GM11168 (cell line): ENCODE data around the gene TGFB1.
"Not testable (repeated sequence)": the region's sequence is repeated elsewhere in the genome, so short reads cannot be mapped to it uniquely, and the experiment has no call there.

Experiments used
- in situ Hi-C: fragments of 300-500 bp; cut with MboI; formaldehyde crosslinking; loops from one replicate; pipeline ENCODE4 v1.12.0; 2022; ENCODE audit warnings: low sequenced_read_pairs; ENCODE audit not compliant: unreplicated experiment

TGFB1 gene

DNA sequence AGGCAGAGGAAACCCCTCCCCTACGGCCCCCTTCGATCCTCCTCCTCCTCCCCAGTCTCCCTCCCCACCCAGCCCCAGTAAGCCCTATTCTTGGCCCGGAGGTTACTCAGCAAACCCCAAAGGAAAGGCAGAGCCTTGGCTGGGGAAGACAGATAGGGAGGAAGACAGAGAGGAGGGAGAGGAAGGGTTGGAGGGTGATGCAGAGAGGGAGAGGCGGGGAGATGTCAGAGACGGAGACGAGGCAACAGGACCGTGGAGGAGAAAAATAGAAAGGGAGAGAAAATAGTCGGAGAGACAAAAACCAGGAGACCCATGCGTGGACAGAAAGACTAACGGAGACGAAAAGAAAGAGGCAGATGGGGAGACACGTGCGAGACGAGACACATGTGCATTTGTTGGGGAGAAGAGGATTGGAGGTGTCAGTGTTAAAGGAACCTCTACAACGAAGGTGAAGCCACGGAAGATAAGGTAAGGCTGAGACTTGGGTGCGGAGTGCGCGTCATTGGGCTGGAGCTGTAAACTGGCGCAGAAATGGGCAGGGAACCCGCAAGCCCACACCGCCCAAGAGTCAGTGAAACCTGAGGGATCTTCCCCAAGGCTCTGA is 2.9 kb downstream of the TGFB1 start:
- in situ Hi-C loops: no loop called here

DNA sequence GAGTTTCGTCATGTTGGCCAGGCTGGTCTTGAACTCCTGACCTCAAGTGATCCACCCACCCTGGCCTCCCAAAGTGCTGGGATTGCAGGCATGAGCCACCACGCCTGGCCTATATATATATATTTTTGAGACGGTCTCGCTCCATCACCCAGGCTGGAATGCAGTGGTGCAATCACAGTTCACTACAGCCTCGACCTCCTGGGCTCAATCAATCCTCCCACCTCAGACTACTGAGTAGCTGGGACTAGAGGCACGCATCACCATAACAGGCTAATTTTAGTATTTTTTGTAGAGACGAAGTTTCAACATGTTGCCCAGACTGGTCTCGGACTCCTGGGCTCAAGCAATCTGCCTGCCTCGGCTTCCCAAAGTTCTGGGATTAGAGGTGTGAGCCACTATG is 6.8 kb downstream of the TGFB1 start:
- in situ Hi-C loops: not testable (repeated sequence)

DNA sequence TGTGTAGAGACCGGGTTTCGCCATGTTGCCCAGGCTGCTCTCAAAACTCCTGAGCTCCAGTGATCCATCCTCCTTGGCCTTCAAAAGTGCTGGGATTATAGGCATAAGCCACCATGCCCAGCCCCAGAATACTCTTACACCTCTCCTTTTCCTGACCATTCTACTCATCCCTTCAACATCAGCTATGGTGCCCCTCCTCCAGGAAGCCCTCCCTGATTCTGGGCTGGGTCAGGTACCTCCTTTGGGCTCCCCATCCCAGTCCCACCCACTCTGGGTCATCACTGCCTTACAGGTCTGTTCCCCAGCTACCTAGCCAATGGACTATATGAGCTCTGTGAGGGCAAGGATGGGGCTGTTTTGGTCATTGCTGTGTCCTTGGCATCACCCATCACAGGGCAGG is 9.6 kb downstream of the TGFB1 start:
- in situ Hi-C loops: no loop called here

DNA sequence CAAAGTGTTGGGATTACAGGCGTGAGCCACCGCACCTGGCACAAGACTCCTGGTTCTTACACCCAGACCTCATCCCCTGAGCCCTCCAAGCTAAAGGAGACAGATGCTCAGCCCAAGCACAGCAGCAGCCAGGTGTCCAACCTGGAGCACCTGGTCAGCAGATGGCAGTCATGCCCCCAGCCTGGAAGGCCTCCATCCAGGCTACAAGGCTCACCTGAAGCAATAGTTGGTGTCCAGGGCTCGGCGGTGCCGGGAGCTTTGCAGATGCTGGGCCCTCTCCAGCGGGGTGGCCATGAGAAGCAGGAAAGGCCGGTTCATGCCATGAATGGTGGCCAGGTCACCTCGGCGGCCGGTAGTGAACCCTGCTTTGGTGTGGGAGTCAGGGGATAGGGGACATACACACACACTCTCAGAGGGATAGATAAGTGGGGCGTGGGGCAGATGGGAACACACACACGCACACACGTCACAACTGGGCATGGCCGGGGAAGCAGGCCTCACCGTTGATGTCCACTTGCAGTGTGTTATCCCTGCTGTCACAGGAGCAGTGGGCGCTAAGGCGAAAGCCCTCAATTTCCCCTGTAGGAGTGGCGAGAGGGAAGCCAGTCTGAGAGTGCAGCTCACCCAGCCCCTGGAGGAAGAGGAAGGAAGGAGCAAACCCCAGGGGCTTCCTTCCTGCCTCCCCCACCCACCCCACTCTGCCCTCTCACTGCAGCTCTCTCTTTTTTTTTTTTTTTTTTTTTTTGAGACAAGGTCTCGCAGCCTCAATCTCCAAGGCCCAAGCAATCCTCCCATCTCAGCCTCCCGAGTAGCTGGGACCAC is 11.8 kb downstream of the TGFB1 start:
- in situ Hi-C loops: no loop called here

DNA sequence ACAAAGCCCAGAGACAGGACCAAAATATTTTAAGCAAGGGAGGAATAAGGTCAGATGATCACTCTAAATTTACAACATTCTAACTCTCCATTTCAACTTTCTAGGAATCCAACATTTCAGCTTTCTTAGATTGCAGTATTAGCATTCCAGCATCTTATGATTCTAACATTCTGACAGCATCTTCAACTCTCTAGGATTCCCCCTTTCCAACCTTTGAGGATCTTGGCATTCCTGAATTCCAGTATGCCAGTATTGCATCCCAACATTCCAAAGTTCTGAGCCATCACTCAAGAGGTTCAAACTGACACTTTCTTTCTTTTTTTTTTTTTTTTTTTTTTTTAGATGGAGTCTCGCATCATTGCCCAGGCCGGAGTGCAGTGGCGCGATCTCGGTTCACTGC is 13.8 kb downstream of the TGFB1 start:
- in situ Hi-C loops: no loop called here

DNA sequence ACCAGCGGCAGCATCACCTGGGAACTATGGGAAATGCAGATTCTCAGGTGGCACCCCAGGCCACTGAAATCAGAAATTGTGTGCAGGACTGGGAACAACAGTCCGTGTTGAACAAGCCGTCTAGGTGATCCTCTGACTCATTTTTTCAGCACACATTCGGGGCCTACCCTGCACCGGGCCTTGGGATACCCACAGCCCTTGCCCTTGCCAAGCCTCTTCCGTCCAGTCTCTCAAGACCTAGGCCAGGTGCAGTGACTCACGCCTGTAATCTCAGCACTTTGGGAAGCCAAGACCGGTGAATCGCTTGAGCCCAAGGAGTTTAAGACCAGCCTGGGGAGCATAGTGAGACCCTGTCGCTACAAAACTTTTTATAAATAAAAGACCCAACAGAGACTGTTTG is 18.3 kb downstream of the TGFB1 start:
- in situ Hi-C loops: no loop called here

- in situ Hi-C loops: no loop called here
These were observed 18.9 kb downstream of the TGFB1 start for GRCh38 chr19:41334793-41335192.

GRCh38 chr19:41332468-41332867 is 21.3 kb downstream of the TGFB1 start:
- in situ Hi-C loops: no loop called here

GRCh38 chr19:41332000-41332399 is 21.7 kb downstream of the TGFB1 start:
- in situ Hi-C loops: no loop called here

DNA sequence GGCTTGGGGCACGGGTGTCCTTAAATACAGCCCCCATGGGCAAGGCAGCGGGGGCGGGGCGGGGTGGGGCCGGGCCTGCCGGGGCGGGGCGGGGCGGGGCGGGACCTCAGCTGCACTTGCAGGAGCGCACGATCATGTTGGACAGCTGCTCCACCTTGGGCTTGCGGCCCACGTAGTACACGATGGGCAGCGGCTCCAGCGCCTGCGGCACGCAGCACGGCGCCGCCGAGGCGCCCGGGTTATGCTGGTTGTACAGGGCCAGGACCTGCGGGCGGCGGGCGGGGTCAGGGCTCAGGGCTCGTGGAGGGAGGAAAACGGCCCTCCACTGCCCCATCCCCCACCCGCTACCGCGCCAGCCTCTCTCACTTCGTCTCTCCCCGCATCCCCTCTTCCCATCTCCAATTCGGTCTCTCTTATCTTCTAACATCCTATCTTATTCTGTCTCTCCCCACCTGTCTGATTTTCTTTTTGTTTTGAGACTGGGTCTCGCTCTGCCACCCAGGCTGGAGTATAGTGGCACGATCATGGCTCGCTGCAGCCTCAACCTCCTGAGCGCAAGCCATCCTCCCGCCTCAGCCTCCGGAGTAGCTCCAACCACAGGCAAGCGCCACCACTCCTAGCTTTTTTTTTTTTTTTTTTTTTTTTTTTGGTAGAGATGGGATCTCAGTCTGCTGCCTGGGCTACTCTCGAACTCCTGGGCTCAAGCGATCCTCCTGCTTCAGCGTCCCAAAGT is 22.6 kb downstream of the TGFB1 start:
- in situ Hi-C loops: no loop called here

- in situ Hi-C loops: no loop called here
These were observed 23.2 kb downstream of the TGFB1 start for GRCh38 chr19:41330481-41330880.

GRCh38 chr19:41328842-41329225 is 24.9 kb downstream of the TGFB1 start:
- in situ Hi-C loops: no loop called here

DNA sequence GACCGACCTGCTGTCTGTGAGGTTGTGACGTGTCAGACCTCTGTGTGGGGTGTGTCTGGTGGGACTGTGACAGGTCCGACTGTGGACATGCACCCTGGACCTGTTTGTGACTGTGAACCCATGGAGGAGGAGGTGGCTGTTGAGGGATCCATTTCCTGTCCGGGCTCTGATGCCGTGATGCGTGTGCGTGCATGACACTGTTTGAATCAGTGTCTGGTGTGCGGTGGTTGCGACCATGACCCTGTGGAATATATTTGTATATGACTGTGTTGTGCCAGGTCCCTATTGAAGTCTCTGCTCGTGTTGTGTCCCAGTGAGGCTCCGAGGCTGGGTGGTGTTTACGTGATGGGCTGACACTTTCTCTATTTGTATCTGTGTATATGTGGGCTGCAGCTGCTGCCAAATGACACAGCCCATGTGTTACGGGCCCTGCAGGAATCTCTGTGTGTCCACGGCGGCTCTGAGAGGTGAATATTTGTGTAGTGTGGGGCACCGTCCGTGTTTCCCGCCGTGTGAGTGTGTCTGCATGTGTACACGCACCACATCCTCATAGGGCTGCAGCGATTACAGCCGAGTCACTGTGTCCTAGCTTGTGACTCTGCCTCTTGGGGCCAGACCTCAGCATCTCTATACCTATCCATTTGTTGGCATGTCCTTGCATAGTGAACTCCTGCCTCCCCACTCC is 25.4 kb downstream of the TGFB1 start:
- in situ Hi-C loops: no loop called here

- in situ Hi-C loops: no loop called here
These were observed 26.1 kb downstream of the TGFB1 start for GRCh38 chr19:41327576-41328156.

DNA sequence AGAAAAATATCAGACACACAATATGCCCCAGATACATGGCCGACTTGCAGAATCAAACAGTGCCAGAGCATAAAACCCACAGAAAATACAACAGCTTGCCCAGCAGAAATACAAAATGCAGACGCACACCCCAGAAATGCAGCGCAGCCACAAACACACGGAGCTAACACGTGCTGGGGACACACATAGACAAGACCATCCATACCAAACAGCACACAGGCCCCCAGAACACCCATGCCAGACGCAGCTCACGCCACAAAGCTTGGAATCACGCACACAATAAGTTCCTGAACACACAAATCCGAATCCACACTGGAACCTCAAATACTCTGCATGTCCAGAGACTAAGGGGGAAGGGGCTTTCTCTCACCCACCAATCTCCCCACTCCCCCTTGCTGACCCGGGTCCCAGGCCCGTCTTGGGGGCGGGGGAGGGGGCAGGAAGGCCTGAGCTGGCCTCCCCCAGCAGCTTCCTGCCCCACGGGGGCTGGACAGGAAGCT is 26.6 kb downstream of the TGFB1 start:
- in situ Hi-C loops: no loop called here

GRCh38 chr19:41325947-41326706 is 27.6 kb downstream of the TGFB1 start:
- in situ Hi-C loops: no loop called here

GRCh38 chr19:41325640-41325946 is 28.1 kb downstream of the TGFB1 start:
- in situ Hi-C loops: no loop called here

DNA sequence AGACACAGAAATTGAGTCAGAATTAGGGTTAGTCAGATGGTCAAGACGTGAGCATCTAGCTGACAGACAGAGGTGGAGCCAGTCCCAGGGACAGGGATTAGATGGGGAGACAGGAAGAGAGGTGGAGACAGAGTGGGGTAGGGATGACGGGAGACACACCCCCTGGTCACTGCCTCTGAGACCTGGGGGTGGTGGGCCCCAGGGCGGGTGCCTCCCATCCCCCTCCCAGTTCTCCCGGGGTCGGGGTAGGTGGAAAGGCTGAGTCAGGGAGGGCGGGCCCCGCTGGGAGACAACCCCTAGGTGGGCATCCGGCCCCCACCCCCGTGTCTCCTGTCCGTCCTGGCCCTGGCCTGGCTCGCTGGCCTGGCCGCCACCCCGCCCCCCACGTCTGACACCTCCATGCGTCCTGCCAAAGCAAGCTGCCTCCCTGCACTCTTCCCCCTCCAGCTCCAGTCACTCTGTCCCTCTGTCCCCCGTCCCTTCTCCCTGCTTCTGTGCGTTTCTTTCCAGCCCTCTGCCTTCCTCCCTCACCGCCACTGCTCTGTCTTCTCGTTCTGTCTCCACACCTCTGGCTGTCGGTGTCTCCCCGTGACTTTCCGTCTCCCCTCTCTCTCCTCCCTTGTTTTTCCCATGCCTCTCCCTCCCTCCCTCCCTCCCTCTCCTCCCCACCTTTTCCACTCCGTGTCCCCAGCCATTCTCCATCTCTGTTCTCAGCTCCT is 28.6 kb downstream of the TGFB1 start:
- in situ Hi-C loops: no loop called here

- in situ Hi-C loops: no loop called here
These were observed 29.5 kb downstream of the TGFB1 start for GRCh38 chr19:41324231-41324702.
